ENCODE results near the gene MRPL58.
A peak's percentile ranks its signal among the peaks of the same experiment; 100 is the strongest.
"Not testable (repeated sequence)": the region's sequence is repeated elsewhere in the genome, so short reads cannot be mapped to it uniquely, and the experiment has no call there.

Gene MRPL58

GRCh38 chr17:75013092-75013559 is 656 bp downstream of the MRPL58 start:
- DNase-seq (ENCODE audit: low read depth): no peak

- no peak for DNase-seq (ENCODE audit: low read depth)
These were observed 6.7 kb downstream of the MRPL58 start for GRCh38 chr17:75019146-75019545.

GRCh38 chr17:75019710-75020109 is 7.2 kb downstream of the MRPL58 start:
- no peak for DNase-seq (ENCODE audit: low read depth)

- DNase-seq (ENCODE audit: low read depth): no peak
These were observed 8.1 kb downstream of the MRPL58 start for GRCh38 chr17:75020331-75021110.

GRCh38 chr17:75024686-75025397 is 12.4 kb downstream of the MRPL58 start:
- DNase-seq (ENCODE audit: low read depth): no peak

GRCh38 chr17:75025398-75025734 is 12.9 kb downstream of the MRPL58 start:
- not testable (repeated sequence) for DNase-seq (ENCODE audit: low read depth)

GRCh38 chr17:75026650-75027049 is 14.2 kb downstream of the MRPL58 start:
- DNase-seq (ENCODE audit: low read depth): not testable (repeated sequence)

GRCh38 chr17:75030161-75030560 is 17.7 kb downstream of the MRPL58 start:
- no peak for DNase-seq (ENCODE audit: low read depth)

- peak; percentile 41 for DNase-seq (ENCODE audit: low read depth)
These were observed 19.7 kb downstream of the MRPL58 start for GRCh38 chr17:75031972-75032719.

GRCh38 chr17:75032720-75033280 is 20.3 kb downstream of the MRPL58 start:
- DNase-seq (ENCODE audit: low read depth): no peak

GRCh38 chr17:75033346-75034235 is 21.1 kb downstream of the MRPL58 start:
- peak; percentile 75 for DNase-seq (ENCODE audit: low read depth)

- peak; percentile 68 for DNase-seq (ENCODE audit: low read depth)
These were observed 21.9 kb downstream of the MRPL58 start for GRCh38 chr17:75034236-75034908.

- no peak for DNase-seq (ENCODE audit: low read depth)
These were observed 24.3 kb downstream of the MRPL58 start for GRCh38 chr17:75036643-75037268.

GRCh38 chr17:75039238-75039637 is 26.8 kb downstream of the MRPL58 start:
- DNase-seq (ENCODE audit: low read depth): no peak

GRCh38 chr17:75041656-75042280 is 29.3 kb downstream of the MRPL58 start:
- no peak for DNase-seq (ENCODE audit: low read depth)

- DNase-seq (ENCODE audit: low read depth): not testable (repeated sequence)
These were observed 31.3 kb downstream of the MRPL58 start for GRCh38 chr17:75043789-75044188.

- no peak for DNase-seq (ENCODE audit: low read depth)
These were observed 32.2 kb downstream of the MRPL58 start for GRCh38 chr17:75044716-75045115.

- DNase-seq (ENCODE audit: low read depth): not testable (repeated sequence)
These were observed 33.5 kb downstream of the MRPL58 start for GRCh38 chr17:75045946-75046406.

Data from HS-27A (cell line).